Thyroid gland (tissue), 4 donors: ENCODE measurements around the gene DLG3. TPM values are rescaled to one million over a fixed set of nuclear protein-coding genes. Genes with fewer than 3 reads are reported as not detected.

ENCODE experiments used
- DNase-seq, 2 donors: peaks; one replicate each; pipeline ENCODE4 v3.0.0-alpha.2; 2019
- H3K27ac ChIP-seq, 3 donors: fragments of 200-600 bp; sonication (generic); 1 replicate in 2 of 3; 2 replicates in 1 of 3; pipeline ENCODE4 v1.5.1; 2016 to 2019; ENCODE audit warnings: mild to moderate bottlenecking in 1 of 3, moderate library complexity in 1 of 3
- H3K27me3 ChIP-seq: fragments of 200-600 bp; sonication (generic); one replicate; pipeline ENCODE4 v1.5.1; 2019
- H3K36me3 ChIP-seq, 2 donors: fragments of 200-600 bp; sonication (generic); one replicate each; pipeline ENCODE4 v1.5.1; 2016 to 2019
- H3K4me1 ChIP-seq, 2 donors: fragments of 200-600 bp; sonication (generic); one replicate each; pipeline ENCODE4 v1.5.1; 2017 to 2019
- H3K4me3 ChIP-seq, 3 donors: fragments of 200-600 bp; sonication (generic); replicated peaks in 1 of 3; 1 replicate in 2 of 3; 2 replicates in 1 of 3; pipeline ENCODE4 v1.5.1; 2016; ENCODE audit warnings: mild to moderate bottlenecking in 1 of 3
- H3K9me3 ChIP-seq: fragments of 200-600 bp; sonication (generic); one replicate; pipeline ENCODE4 v1.5.1; 2017
- CTCF ChIP-seq, 6 experiments: fragments of 200-600 bp in 3 of 6; fragments of 450-650 bp in 3 of 6; sonication (generic) in 3 of 6; IDR thresholded peaks; one replicate each; pipeline ENCODE4 v1.5.1; 2016 to 2019; ENCODE audit warnings: antibody characterized with exemption in 6 of 6, mild to moderate bottlenecking in 2 of 6, inconsistent platforms in 1 of 6, moderate library complexity in 1 of 6
- POLR2A ChIP-seq, 2 donors: fragments of 450-650 bp; IDR thresholded peaks; one replicate each; pipeline ENCODE4 v1.6.1; 2017; ENCODE audit warnings: antibody characterized with exemption in 2 of 2, mild to moderate bottlenecking in 2 of 2, moderate library complexity in 1 of 2
- WGBS, 2 donors: methylation state at CpG; one replicate each; pipeline ENCODE4 v1.1.5; 2017; 5-methylcytosine and 5-hydroxymethylcytosine counted together
- intact Hi-C: fragments of 100-400 bp; cut with DNase I; formaldehyde crosslinking; loops from one replicate; pipeline ENCODE4 v1.15.1; 2023
- small RNA-seq: library from RNA; depleted of rRNA; stranded (forward); fragments of <200 nt; gene quantifications from one replicate; pipeline ENCODE3, GENCODE V24; 2016
- total RNA-seq, 4 donors: library from RNA; depleted of rRNA; stranded (reverse); fragments of >200 nt; gene quantifications; one replicate each; pipeline ENCODE4 v1.2.3, GENCODE V29; 2016

Gene DLG3
- total RNA-seq, 4 donors from 2014 or later: 31.4 to 79.5 (median 61.9) TPM

DNA sequence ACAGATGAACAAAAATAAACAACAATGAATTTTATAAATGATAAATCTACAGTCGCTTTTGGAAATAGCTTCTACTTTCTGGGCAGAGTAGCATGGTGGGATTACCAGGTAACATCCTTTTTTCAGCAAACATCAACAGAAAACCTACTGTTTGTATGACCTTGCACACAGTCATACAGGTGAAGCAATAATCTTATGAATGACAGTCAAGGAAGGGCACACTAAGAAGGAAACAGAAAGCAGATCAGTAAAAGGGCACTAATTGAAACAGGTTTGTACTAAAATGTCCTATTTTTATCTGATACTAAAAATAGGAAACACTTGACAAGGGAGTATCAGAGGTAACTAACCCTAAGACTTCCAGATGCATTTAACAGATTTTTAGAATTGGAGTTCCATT is 108.9 kb downstream of the DLG3 start:
- WGBS, 2 donors: 85 to 100% methylated on average over 1 of the region's 1 CpG
- no peaks in the 10 kb centered on the region for H3K36me3 ChIP-seq
- intact Hi-C loops: loop anchor here (5.0 kb wide), 1 partner anchor 101 kb away; no protein-coding TSS in a partner anchor
- no peaks in the 10 kb centered on the region for H3K27me3 ChIP-seq
- H3K4me1 ChIP-seq: no peaks in the 10 kb centered on the region
- H3K4me3 ChIP-seq: no peak overlapping the region
- H3K27ac ChIP-seq: no peak overlapping the region
- DNase-seq: no peak
- no peak for TF ChIP-seq CTCF (IDR thresholded peaks at IDR 0.05)
- TF ChIP-seq POLR2A (IDR thresholded peaks at IDR 0.05): no peak
- no peaks in the 10 kb centered on the region for H3K9me3 ChIP-seq

- H3K27me3 ChIP-seq: no peaks in the 10 kb centered on the region
- no peaks in the 10 kb centered on the region for H3K36me3 ChIP-seq
- no peaks in the 10 kb centered on the region for H3K4me1 ChIP-seq
- WGBS, 2 donors: 2 to 15% methylated on average over 2 of the region's 2 CpGs
- no peak for TF ChIP-seq POLR2A (IDR thresholded peaks at IDR 0.05)
- TF ChIP-seq CTCF (IDR thresholded peaks at IDR 0.05): peak in 4 of 6 experiments; percentile 15 to 60 (median 46)
- no peak for DNase-seq
- H3K4me3 ChIP-seq: no peak overlapping the region
- H3K27ac ChIP-seq: no peak overlapping the region
- H3K9me3 ChIP-seq: no peaks in the 10 kb centered on the region
- intact Hi-C loops: loop anchor here (5.0 kb wide), 1 partner anchor 102 kb away; no protein-coding TSS in a partner anchor
Measured at GRCh38 chrX:70554081-70554480, 109.4 kb downstream of the DLG3 start.

DNA sequence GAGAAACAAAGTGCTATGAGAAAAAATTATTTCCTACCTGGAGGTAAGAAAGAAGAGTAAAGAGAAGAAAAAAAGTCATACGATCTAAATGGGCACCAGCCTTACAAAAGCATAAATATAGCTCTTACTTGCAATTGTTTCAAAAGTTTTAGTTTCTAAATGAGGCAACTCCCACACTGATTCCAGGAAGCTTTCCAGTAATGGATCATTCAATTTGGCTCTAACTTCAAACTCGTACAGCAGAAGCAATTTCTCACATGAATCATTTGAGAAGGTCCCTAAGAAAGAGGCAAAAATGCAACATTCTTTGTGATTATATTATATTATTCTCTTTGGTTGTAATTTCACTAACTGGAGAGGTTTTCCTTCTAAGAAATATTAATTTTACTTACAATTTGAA is 109.9 kb downstream of the DLG3 start:
- no peak for DNase-seq
- TF ChIP-seq CTCF (IDR thresholded peaks at IDR 0.05) (no peak), POLR2A (IDR thresholded peaks at IDR 0.05) (no peak)
- Histone ChIP-seq H3K27me3 (no peaks in the 10 kb centered on the region), H3K4me3 (no peak overlapping the region), H3K4me1 (no peaks in the 10 kb centered on the region), H3K9me3 (no peaks in the 10 kb centered on the region), H3K27ac (no peak overlapping the region), H3K36me3 (no peaks in the 10 kb centered on the region)
- intact Hi-C loops: loop anchor here (5.0 kb wide), 1 partner anchor 102 kb away; no protein-coding TSS in a partner anchor
- 38 to 69% methylated on average over 2 of the region's 2 CpGs for WGBS, 2 donors

DNA sequence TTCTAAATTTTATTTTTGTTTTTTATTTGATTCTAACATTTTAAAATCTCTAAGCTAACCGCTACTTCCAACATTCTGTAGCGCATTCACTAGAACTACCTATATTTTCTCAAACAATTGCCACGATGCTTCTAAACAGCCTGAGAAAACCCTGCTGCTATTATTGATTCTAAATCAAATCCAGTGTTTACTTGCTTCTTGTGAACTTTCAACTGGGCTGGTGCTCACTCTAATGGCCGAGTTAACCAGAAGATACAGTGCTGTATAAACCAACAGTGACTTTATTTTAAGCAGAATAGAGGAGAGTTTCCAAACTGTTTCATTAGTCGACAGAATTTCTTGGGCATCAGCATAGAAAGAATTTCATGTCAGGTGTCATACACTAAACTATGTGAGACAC is 110.3 kb downstream of the DLG3 start:
- TF ChIP-seq CTCF (IDR thresholded peaks at IDR 0.05) (no peak), POLR2A (IDR thresholded peaks at IDR 0.05) (no peak)
- 74 to 80% methylated on average over 5 of the region's 5 CpGs for WGBS, 2 donors
- no peaks in the 10 kb centered on the region for H3K27me3 ChIP-seq
- H3K4me1 ChIP-seq: no peaks in the 10 kb centered on the region
- H3K9me3 ChIP-seq: no peaks in the 10 kb centered on the region
- no peaks in the 10 kb centered on the region for H3K36me3 ChIP-seq
- no peak for DNase-seq
- intact Hi-C loops: loop anchor here (5.0 kb wide), 1 partner anchor 103 kb away; no protein-coding TSS in a partner anchor
- H3K27ac ChIP-seq: no peak overlapping the region
- no peak overlapping the region for H3K4me3 ChIP-seq

Small RNA genes within 50 kb of the gene (small RNA-seq; reads per million reads assigned to genes)
- gene RNU4-81P: not detected
- gene RNY4P23: 5.4 reads per million, percentile 87 among the genes with 10 or more reads in this experiment

Other genes with a start within 250 kb of the DLG3 start
- not detected for gene AWAT1, start 210.2 kb upstream of the DLG3 start, total RNA-seq
- gene P2RY4, start 184.6 kb upstream of the DLG3 start, total RNA-seq: 1 to 10 TPM in 1 of 4 donors, under 1 TPM in 1, not detected in 2; 0.56 to 1.6 TPM
- not detected for gene ARR3, start 176.5 kb upstream of the DLG3 start, total RNA-seq
- gene RAB41, start 162.7 kb upstream of the DLG3 start, total RNA-seq: not detected
- gene PDZD11, start 154.9 kb upstream of the DLG3 start, total RNA-seq: 10 to 100 TPM; 31.1 to 38.2 (median 36.5) TPM
- under 1 TPM in 3 of 4 donors, not detected in 1; 0.11 to 0.71 (median 0.13) TPM for gene KIF4A, start 154.7 kb upstream of the DLG3 start, total RNA-seq
- not detected for gene GDPD2, start 21.5 kb upstream of the DLG3 start, total RNA-seq